22Rv1 (cell line): Measurements from ENCODE around the gene GTF2H3.
A peak's percentile ranks its signal among the peaks of the same experiment; 100 is the strongest.

Experiments
- H3K27ac ChIP-seq: fragments of 450-650 bp; 2 replicates; pipeline ENCODE4 v1.5.1; 2017
- CTCF ChIP-seq: fragments of 450-650 bp; IDR thresholded peaks from 2 replicates; pipeline ENCODE4 v1.5.1; 2017; ENCODE audit warnings: mild to moderate bottlenecking
- ZFX ChIP-seq: fragments of 450-650 bp; IDR thresholded peaks from 2 replicates; pipeline ENCODE4 v1.6.1; 2017; ENCODE audit warnings: antibody characterized with exemption, borderline replicate concordance

Gene GTF2H3

GRCh38 chr12:123633379-123634141, at the start of gene GTF2H3, which contains the start of gene EIF2B1:
TSS of gene GTF2H3 (plus strand) at chr12:123633829. CDS start at chr12:123633860, 31 bp downstream.
TSS of gene EIF2B1 (minus strand) at chr12:123633686. CDS start at chr12:123633557, 129 bp downstream.
- no peak for TF ChIP-seq CTCF
- no peak for TF ChIP-seq ZFX
- H3K27ac ChIP-seq, result peak within 1 kb of the TSS; percentile 76

DNA sequence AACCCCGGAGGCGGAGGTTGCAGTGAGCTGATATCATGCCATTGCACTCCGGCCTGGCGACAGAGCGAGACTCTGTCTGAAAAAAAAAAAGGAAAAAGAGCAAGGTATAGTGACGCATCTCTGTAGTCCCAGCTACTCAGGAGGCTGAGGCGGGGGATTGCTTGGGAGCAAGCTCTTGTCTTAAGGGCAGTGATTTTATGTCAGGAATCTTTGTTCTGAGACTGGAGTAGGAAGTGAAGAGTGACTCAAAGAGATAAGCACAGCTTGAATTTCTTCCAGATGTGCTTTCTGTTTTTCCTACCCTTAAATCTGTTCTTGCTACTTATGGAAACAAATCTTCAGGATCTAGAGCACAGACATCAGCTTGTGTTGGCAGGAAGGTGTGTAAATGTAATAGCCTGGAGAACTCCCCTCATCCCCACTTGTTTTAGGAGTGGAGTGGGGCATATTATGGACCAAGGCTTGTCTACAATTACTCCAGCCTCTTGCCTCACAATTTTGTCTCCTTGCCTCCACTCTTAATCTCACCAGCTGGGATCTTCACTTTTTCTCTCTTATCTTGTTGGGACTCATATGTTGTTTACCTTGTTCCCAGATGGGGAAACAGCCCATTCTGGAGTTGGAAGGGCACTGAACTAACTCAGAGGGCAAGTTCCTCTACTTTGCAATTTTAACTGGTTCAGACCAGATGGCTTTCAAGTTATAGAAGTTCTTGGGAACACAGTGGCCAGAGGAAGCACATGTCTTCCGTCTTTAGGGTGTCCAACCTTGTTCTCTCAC, 41.7 kb upstream of the GTF2H3 start:
- TF ChIP-seq ZFX (no peak), CTCF (no peak)
- H3K27ac ChIP-seq, result no peak overlapping the region

DNA sequence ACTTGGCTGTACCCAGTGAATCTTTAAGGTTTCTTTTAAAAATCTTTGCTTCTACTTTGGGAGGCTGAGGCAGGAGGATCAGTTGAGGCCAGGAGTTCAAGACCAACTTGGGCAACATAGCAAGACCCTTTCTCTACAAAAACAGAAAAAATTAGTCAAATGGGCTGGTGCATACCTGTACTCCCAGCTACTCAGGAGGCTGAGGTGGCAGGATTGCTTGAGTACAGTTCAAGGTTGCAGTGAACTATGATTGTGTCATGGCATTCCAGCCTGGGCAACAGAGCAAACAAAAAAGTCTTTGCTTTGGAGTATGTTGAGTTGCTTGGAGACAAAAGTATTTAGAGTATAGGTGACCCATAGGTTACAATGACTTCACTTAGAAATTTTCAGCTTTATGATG, 37.9 kb upstream of the GTF2H3 start:
- TF ChIP-seq ZFX (no peak), CTCF (no peak)
- no peak overlapping the region for H3K27ac ChIP-seq

DNA sequence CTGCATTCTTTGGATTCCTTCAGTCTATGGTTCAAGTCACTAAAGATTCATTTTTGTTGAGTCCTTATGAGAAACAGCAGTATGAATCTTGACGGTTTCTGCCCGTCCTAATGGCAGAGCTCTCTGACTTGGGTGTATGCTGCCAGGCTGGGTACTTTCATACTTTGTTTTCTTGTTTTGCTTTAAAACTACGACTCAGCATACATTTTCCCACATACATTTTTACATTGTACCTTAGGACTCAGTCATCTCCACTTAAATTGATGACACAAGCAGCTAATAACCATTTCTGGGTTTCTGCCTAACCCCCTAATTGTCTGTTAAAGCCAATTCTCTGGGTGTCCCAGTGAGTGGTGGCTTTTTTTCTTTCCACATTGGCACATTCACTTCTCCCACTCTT, 36.5 kb upstream of the GTF2H3 start:
- no peak overlapping the region for H3K27ac ChIP-seq
- TF ChIP-seq ZFX, result no peak
- no peak for TF ChIP-seq CTCF

- H3K27ac ChIP-seq, result peak overlapping the region; percentile 0; the same call in 1 of the 2 replicates
- no peak for TF ChIP-seq CTCF
- no peak for TF ChIP-seq ZFX
Observed at GRCh38 chr12:123598522-123598921, 35.1 kb upstream of the GTF2H3 start.

GRCh38 chr12:123599310-123599709, 34.3 kb upstream of the GTF2H3 start:
- peak overlapping the region; percentile 0; the same call in 1 of the 2 replicates for H3K27ac ChIP-seq
- TF ChIP-seq CTCF, result no peak
- TF ChIP-seq ZFX, result no peak

- TF ChIP-seq CTCF (no peak), ZFX (no peak)
- no peak overlapping the region for H3K27ac ChIP-seq
Observed at GRCh38 chr12:123599721-123600120, 33.9 kb upstream of the GTF2H3 start.
